HG03558 (cell line): ENCODE measurements around the gene GOLM1.
"Not testable (repeated sequence)": the region's sequence is repeated elsewhere in the genome, so short reads cannot be mapped to it uniquely, and the experiment has no call there.

Experiments
- ATAC-seq: cut with Tn5 transposase; IDR thresholded peaks from one replicate; pipeline ENCODE4 v1.9.1; 2021; ENCODE audit warnings: moderate number of reproducible peaks; ENCODE audit not compliant: unreplicated experiment; ENCODE audit errors: extremely low read depth

GOLM1 gene

DNA sequence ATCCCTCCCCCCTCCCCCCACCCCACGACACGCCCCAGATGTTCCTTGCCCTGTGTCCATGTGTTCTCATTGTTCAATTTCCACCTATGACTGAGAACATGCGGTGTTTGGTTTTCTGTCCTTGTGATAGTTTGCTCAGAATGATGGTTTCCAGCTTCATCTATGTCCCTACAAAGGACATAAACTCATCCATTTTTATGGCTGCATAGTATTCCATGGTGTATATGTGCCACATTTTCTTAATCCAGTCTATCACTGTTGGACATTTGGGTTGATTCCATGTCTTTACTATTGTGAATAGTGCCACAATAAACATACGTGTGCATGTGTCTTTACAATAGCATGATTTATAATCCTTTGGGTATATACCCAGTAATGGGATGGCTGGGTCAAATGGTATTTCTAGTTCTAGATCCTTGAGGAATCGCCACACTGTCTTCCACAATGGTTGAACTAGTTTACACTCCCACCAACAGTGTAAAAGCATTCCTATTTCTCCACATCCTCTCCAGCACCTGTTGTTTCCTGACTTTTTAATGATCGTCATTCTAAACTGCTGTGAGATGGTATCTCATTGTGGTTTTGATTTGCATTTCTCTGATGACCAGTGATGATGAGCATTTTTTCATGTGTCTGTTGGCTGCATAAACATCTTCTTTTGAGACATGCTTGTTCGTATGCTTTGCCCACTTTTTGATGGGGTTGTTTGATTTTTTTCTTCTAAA, 51.2 kb downstream of the GOLM1 start:
- not testable (repeated sequence) for ATAC-seq

GRCh38 chr9:86047361-86047760, 52.0 kb downstream of the GOLM1 start:
- ATAC-seq, result no peak

- no peak for ATAC-seq
Observed at GRCh38 chr9:86046930-86047341, 52.4 kb downstream of the GOLM1 start.

DNA sequence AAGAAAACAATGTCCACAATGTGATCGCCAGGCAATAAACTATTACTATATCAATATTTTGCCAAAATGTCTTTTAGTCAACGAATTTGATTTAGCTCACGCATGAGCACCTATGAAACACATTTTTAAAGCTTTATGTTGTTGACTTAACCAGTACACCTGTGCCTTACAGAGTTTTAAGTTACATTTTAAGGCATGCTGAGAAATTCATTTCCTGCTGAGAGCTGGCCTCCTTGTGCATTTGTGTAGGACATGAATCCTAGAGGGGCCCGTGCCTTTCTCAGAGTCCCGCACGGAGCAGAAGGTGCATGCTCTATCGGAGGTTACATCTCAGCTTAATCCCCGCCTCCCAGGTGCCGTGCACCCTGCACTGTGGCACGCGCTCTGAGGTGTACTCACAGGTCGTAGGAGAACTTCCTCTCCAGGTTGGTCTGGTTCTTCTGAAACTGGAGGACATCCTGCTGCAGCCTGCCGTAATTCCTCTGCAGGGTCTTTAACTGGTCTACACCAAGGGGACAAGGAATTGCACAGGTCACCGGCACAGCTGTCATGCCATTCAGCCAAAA, 53.2 kb downstream of the GOLM1 start:
- ATAC-seq, result no peak

DNA sequence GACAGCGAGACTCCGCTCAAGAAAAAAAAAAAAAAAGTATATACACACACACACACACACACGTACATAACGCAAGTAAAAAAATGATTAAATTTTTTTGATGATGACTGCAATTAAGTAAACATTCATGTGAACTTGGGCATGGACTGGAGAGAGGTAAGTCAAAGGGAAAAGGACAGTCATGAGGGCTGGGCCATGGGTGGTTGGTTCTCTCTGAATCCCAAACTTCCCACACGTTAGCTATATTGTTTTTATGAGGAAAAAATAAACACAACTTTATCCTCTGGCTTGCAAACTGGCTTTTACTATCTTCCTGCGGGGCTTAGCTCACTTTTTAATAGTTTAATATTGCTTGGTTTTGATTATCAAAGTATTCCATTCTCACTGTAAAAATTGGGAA, 53.7 kb downstream of the GOLM1 start:
- no peak for ATAC-seq

DNA sequence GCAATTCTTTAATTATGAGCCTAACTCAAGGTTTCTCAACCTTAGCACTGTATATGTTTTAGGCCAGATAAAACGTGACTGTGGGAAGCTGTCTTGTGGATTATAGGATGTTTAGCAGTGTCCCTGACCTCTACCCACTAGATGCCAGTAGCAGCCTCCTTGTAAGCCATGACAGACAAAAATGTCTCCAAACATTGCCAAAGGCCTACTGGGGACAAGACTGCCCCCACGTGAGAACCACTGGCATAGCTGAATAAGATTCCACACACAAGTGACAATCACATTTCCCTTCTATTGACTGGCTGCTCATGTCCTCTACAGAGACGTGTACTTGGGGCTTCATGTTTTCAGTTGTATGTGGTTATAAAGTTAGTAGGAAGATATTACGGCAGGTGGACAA, 55.4 kb downstream of the GOLM1 start:
- ATAC-seq, result no peak

GRCh38 chr9:86043586-86043985, 55.8 kb downstream of the GOLM1 start:
- ATAC-seq, result no peak

DNA sequence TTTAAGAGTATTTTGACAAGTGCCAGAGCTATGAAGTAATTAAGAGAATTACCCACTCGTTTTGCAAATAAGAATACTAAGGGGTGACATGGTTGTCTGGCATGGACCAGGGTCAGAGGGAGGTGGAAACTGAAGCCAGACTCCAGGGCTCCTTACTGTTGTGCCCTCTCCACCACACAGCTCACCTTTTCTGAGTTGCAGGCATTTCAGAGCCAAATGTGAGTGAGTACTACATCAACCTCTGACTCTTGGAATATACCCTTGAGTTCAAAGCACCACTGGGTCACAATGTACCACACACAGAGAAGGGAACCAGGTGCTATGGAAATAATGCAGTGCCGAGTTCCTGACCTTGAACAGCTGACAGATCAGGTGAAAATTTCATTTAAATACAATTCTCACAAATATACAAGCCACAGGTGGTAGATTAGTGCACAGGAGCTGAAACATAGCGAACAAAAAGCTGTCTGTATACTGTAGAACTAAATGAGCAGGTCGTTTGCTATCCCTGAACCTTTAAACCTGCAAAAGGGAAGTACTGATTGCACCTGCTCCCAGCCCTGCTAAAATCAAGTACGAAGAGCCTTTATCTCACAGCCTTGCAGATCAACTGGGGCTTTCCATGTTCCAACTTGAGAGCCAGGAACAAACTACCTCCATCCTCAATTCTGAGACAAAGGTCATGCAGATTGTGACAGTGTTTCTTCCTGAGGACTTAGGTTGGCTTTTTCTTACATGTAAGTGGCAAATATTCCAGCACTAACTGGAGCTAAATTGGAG, 57.0 kb downstream of the GOLM1 start:
- no peak for ATAC-seq

- ATAC-seq, result no peak
Observed at GRCh38 chr9:86041311-86041741, 58.0 kb downstream of the GOLM1 start.

DNA sequence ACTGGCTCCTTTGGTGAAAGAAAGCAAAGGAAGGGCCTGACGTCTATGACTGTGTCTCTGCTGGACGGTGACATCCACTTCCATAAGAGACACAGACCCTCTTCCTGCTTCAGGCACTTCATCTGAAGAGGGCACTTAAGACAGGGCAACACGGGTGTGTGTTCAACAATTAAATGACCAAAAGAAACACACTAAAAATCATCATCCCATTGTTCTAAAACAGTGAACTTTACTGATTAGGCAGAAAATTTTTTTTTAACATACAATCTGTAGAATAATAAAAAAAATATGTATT, 58.5 kb downstream of the GOLM1 start:
- no peak for ATAC-seq

DNA sequence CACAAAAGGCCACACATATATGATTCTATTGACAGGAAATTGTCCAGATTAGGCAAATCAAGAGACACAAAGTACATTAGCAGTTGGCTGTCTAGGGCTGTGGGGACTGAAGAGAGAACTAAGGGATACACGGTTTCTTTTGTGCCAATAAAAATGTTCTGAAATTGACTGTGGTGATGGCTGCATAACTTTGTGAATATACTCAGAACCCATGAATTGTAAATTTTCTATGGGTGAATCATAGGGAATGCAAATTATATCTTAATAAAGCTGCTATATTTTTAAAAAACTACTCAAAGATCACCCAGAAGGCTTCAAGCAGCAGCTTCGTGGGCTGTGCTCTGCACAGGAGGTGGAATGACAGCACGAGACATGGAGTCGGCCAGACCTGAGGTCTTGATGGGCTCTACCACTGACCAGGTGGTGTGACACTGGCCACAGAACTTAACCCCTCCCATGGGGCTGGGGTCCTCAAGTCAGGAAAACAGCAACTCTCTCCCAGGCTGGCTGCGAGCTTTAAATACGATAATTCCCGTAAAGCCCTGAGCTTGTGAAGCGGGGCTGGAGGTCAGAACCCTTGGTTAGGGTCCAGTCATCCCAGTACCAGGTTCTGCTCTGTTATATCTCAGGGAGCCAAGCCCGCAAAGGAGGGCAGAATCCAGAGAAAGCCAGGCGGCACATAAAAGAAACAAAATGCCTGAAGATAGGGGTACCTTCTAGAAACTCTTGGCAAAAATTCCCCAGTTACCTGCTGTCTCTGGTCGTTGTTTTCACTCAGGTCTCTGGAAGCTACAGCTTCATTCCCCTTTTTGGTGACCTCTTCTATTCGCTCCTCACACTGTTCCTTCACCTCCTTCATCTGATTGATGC, 59.1 kb downstream of the GOLM1 start:
- ATAC-seq, result no peak

DNA sequence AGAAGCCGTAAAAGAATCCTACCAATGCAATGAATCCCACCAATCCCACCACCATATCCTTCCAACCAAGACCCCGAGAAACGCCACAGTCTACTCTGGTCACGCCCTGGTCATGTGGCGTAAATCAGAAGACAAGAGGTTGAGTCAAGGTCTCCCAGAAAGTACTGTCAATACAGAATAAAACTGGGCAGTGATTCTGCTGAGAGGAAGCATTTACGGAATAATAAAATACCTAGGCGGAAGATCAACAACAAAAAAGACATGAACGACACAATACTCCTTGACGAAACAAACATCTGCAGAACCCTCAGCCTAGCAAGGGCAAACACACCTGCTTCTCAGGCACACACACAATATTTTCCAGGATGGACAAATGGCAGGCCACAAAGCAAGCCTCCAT, 62.8 kb downstream of the GOLM1 start:
- no peak for ATAC-seq

DNA sequence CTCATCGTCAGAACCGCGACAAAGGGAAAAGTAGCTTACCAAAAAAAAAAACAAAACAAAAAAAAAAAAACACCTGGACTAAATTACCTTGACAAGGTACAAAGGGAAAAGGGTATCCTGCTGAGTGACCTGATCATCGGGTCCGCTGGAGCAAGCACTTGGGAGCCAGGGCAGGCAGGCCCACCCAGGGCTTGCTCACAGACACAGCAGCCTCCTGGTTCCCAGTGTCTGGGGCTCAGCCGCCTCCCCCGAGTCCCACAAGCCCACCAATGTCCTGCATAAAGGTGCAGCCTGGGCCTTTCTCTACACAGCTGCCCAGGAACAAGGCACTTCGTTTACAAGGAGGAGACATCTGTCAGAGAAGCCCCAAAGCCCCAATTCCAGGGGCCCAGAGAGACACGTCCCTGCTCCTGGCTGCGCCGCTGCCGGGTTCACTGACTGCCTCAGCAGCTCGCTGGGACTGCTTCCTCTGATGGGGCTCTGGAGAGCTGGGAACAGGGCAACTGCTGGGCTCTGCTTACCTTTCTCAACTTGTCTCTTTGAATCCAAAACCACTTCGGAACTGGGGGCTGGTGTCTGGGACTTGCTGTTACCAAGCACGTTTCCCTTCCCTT, 63.4 kb downstream of the GOLM1 start:
- no peak for ATAC-seq

GRCh38 chr9:86034863-86035734, 64.3 kb downstream of the GOLM1 start:
- ATAC-seq, result no peak

DNA sequence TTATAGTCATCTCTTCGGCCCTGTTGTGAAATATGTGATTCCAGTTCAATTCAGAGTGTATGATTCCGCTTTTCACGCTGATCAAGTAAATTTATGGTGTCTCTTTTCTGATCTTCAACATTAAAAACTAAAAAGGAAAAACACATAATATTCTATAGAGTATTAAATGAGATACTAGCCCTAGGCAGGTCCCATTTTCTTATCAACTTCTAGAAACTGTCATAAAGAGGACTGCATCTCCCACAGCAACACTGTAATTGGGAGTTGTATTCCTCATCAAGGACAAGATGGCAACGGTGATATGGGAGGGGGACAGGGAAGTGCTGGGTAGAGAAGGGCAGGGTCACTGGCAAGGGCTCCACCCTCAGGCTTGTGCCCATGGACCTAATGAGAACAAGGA, 71.6 kb downstream of the GOLM1 start:
- ATAC-seq, result no peak

- no peak for ATAC-seq
Observed at GRCh38 chr9:86022687-86023266, 76.6 kb downstream of the GOLM1 start.

DNA sequence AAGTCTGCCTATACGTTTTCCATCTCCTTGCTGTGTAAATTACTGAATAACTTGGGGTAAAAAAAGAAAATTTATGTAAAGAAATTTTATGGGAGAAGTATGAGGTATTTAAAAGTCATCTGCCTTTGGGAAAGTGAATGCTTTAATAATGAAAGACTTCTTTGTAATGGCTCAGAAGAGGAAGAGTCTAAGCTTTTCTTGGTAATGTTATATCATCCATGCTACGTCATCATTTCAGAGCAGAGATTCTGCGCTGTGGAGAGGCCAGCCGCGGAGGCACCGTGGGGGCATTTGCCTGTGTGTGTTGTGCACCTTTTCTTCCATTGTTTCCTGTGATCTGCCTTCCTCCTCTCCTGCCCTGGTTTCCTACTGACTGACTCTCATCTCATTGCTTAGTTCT, 78.2 kb downstream of the GOLM1 start:
- ATAC-seq, result no peak

GRCh38 chr9:86020731-86021130, 78.6 kb downstream of the GOLM1 start:
- no peak for ATAC-seq

DNA sequence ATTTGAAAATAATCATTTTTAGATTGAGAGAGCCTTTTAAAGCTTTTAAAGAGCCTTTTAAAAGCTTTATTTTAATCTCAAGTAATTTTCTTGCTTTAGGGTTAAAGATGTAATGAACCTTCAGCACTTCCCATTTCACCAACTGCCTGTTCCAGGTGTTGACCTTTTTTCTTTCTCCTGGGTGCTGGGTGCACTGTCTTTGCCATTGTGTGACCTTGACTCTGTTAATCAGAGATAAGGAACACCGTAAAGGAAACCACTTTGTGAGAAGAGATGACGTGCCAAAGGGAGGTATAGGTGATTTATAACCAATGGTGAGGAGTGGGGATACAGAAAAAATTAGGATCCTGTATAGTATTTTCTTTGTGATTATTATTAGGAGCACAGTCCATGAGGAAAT, 90.2 kb downstream of the GOLM1 start:
- no peak for ATAC-seq
